Mucosa of descending colon (tissue), 3 donors: ENCODE data around the gene GALNT9. TPM values are rescaled to one million over a fixed set of nuclear protein-coding genes. Genes with fewer than 3 reads are reported as not detected.

Source experiments
- ATAC-seq: fragments of 200-7000 bp; cut with Tn5 transposase; one replicate; pipeline ENCODE4 v1.9.1; 2020; ENCODE audit warnings: mild to moderate bottlenecking, moderate library complexity
- DNase-seq, 3 donors: peaks; one replicate each; pipeline ENCODE4 v3.0.0-alpha.2; 2020
- H3K36me3 ChIP-seq: fragments of 200-600 bp; one replicate; pipeline ENCODE4 v1.8.0; 2021; ENCODE audit warnings: low read depth, mild to moderate bottlenecking
- H3K4me1 ChIP-seq: fragments of 200-600 bp; one replicate; pipeline ENCODE4 v1.8.0; 2021; ENCODE audit warnings: low read depth, mild to moderate bottlenecking
- H3K4me3 ChIP-seq: fragments of 200-600 bp; one replicate; pipeline ENCODE4 v1.8.0; 2021; ENCODE audit warnings: mild to moderate bottlenecking
- H3K9me3 ChIP-seq: fragments of 200-600 bp; one replicate; pipeline ENCODE4 v1.8.0; 2021; ENCODE audit warnings: mild to moderate bottlenecking
- intact Hi-C, 2 donors: fragments of 100-400 bp; cut with DNase I in 1 of 2; cut with micrococcal nuclease in 1 of 2; formaldehyde crosslinking; loops; one replicate each; pipeline versions ENCODE4 v1.11.0 to v1.11.1; 2022; cut with DNase I, micrococcal nuclease
- total RNA-seq, 3 donors: library from RNA; stranded (reverse); fragmentation: NEBNext Ultra II Directional in 2 of 3; extraction: Animal tissue kit (Norgen Biotek cat#: 25700) in 2 of 3; gene quantifications; one replicate each; pipeline versions ENCODE4 v1.2.1 to v1.2.4, GENCODE V29; 2021 to 2023
- TF ChIP-seq, protein P1 (sequence below): fragments of 200-600 bp; IDR thresholded peaks from one replicate; pipeline ENCODE4 v1.8.0; 2022; ENCODE audit warnings: antibody characterized with exemption, mild to moderate bottlenecking
- donor health status: DM: no; HTN: no; CAD: no; lungs with moderate emphysema.
- donor health status: DM: no; HTN: no; CAD: no.
- donor health status: DM: no; HTN: yes; CAD: no.

GALNT9 gene
- total RNA-seq, 3 donors from 2014 or later, result 0.43 to 3.7 TPM; not detected in 1

DNA sequence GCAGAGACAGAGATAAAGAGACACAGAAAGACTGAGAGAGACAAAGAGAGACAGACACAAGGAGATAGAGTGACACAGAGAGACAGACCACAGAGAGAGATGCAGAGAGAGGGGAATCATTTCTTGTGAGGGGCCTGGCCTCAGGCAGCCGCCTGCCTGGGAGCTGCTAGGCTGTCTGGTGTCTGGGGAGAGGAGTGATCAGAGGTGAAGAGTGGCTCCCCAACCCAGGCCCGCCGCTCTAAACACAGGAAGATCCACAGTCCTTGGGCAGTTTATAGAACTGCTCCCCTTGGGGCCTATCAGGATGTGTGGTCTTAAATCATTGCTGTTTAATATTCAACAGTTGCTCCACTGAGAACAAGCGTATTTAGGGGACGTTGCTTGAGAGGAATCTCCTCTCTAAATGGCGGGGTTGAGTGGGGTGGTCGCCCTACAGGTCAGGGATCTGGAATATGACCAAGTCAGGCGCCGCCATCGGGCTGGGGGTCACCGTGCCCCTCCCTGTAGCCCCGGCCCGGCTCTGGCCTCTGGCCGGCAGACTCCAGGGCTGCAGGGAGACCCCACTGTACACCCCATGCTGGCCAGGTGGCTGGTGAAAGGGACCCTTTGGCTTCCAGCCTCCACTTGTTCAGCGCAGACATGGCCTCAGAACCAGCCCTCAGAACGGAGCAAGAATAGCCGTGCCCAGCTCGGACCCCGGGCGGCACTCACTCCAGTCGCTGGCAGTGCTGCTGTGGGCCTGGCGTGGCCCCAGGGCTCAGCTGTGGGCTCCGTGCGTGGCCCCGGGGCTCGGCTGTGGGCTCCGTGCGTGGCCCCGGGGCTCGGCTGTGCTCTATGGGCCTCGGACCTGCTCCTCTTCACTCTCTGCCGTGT, 89.4 kb downstream of the GALNT9 start:
- H3K36me3 ChIP-seq, result no peaks in the 10 kb centered on the region
- TF ChIP-seq, protein P1, sequence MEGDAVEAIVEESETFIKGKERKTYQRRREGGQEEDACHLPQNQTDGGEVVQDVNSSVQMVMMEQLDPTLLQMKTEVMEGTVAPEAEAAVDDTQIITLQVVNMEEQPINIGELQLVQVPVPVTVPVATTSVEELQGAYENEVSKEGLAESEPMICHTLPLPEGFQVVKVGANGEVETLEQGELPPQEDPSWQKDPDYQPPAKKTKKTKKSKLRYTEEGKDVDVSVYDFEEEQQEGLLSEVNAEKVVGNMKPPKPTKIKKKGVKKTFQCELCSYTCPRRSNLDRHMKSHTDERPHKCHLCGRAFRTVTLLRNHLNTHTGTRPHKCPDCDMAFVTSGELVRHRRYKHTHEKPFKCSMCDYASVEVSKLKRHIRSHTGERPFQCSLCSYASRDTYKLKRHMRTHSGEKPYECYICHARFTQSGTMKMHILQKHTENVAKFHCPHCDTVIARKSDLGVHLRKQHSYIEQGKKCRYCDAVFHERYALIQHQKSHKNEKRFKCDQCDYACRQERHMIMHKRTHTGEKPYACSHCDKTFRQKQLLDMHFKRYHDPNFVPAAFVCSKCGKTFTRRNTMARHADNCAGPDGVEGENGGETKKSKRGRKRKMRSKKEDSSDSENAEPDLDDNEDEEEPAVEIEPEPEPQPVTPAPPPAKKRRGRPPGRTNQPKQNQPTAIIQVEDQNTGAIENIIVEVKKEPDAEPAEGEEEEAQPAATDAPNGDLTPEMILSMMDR, result no peak
- ATAC-seq (no peak), DNase-seq (no peak)
- H3K9me3 ChIP-seq, result no peaks in the 10 kb centered on the region
- no peaks in the 10 kb centered on the region for H3K4me1 ChIP-seq
- intact Hi-C loops, result no loop called here
- no peak overlapping the region for H3K4me3 ChIP-seq

DNA sequence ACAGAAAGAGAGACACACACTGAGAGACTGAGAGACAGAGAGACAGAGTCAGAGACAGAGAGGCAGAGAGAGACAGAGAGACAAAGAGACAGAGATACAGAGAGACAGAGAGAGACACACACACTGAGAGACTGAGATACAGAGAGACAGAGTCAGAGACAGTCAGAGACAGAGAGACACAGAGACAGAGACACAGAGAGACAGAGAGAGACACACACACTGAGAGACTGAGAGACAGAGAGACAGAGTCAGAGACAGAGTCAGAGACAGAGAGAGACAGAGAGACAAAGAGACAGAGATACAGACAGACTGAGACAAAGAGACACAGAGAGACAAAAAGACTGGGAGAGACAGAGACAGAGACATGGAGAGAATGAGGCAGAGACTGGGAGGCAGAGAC, 90.0 kb downstream of the GALNT9 start:
- Histone ChIP-seq H3K4me1 (no peaks in the 10 kb centered on the region), H3K36me3 (no peaks in the 10 kb centered on the region), H3K9me3 (no peaks in the 10 kb centered on the region), H3K4me3 (no peak overlapping the region)
- no peak for ATAC-seq
- no peak for DNase-seq
- intact Hi-C loops, result no loop called here
- TF ChIP-seq, protein P1, result no peak

DNA sequence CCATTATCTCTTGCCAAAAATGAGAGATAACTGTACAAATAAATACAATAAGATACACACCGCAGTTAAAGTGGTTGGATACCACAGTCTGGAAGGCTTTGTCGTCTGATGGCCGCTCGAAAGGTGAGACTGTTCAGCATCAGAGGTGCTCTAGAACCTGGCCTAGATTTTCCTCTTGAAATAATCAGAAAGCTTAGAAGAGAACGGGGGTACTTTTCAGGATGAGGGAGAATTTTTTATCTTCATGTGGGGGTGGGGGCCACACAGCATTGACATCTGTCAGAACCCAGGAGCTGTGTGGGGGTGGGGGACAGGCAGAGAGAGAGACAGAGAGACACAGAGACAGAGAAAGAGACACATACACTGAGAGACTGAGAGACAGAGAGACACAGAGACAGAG, 90.5 kb downstream of the GALNT9 start:
- H3K9me3 ChIP-seq, result no peaks in the 10 kb centered on the region
- ATAC-seq (no peak), DNase-seq (no peak)
- H3K4me1 ChIP-seq, result no peaks in the 10 kb centered on the region
- no peak overlapping the region for H3K4me3 ChIP-seq
- intact Hi-C loops, result no loop called here
- H3K36me3 ChIP-seq, result no peaks in the 10 kb centered on the region
- TF ChIP-seq, protein P1, result no peak

DNA sequence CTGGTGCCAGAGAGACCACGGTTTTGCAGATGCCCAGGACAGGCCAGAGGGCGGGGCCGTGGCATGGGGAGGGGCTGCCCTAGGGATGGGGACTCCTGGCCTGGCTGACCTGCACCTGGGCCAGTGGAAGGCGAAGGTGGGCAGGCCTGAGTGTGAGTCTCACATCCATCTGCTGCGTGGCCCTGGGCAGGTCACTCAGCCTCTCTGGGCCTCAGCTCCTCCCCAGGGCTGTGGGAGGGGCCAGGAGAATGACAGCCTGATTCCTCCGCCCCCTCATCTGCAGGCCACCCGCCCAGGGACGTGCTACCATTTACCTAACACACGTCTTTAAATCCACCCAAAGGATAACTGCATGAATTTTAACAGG, 90.9 kb downstream of the GALNT9 start:
- intact Hi-C loops, result no loop called here
- H3K36me3 ChIP-seq, result no peaks in the 10 kb centered on the region
- no peaks in the 10 kb centered on the region for H3K4me1 ChIP-seq
- DNase-seq, result no peak
- H3K9me3 ChIP-seq, result no peaks in the 10 kb centered on the region
- ATAC-seq, result no peak
- no peak overlapping the region for H3K4me3 ChIP-seq
- TF ChIP-seq, protein P1, result no peak

DNA sequence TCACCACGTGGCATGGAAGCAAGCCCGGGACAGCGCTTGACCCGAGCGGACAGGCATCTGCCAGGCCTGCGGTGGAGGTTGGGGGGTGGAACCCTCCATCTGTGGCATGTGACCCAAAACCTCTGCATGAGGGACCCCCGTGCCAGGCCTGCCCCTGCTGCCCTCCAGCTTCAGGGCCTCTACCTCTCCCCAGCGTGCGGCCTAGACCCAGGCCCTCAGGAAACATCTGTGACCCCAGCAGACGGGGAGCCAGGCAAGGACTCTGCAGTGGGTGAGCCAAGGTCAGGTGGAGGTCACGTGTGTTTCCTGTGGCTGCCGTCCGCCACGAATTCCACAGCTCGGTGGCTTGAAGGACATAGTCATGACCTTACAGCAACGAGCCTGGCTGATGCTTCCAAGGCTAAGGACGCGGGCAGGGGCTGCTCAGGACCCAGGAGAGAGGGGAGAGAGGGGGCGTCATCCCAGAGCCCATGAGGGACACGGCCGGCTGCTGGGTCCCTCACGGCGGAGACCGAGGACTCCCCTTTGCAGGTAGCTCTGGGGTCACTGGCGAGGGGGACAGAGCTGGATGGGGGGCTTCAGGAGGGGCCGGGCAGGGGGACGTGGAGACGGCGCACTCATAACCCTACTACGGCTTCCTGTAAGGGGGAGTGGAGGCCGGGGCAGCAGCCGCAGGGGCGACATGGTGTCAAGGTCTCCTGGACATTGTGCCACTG, 91.5 kb downstream of the GALNT9 start:
- H3K36me3 ChIP-seq, result no peaks in the 10 kb centered on the region
- TF ChIP-seq, protein P1, result no peak
- no peak overlapping the region for H3K4me3 ChIP-seq
- no peak for ATAC-seq
- DNase-seq, result no peak
- H3K4me1 ChIP-seq, result no peaks in the 10 kb centered on the region
- intact Hi-C loops, result no loop called here
- H3K9me3 ChIP-seq, result no peaks in the 10 kb centered on the region
